ENCODE results near the gene NBEA. TPM values are rescaled to one million over a fixed set of nuclear protein-coding genes. Genes with fewer than 3 reads are reported as not detected.

NBEA gene
- polyA plus RNA-seq, 1 experiment, result 1.3 TPM

GRCh38 chr13:35714121-35714520 lies 772.1 kb downstream of the NBEA start:
- no peak for DNase-seq (ENCODE audit: low read depth, low spot score)
- peaks cover 2% of the 10 kb centered on the region for H3K27me3 ChIP-seq (ENCODE audit: control insufficient read depth, insufficient read depth, low read length)
- H3K27ac ChIP-seq (ENCODE audit: low read depth, low read length), result no peak overlapping the region
- H3K9me3 ChIP-seq (ENCODE audit: control insufficient read depth, insufficient read depth, low read length), result no peaks in the 10 kb centered on the region
- ChIA-PET POLR2A (no interaction called here), CTCF (interaction anchor here (0.9 to 11.9 kb wide), 3 partner anchors 9 to 550 kb away, joined by 3 to 234 read pairs (median 17); no protein-coding TSS in a partner anchor)
- no peak for TF ChIP-seq CTCF (IDR thresholded peaks at IDR 0.05; ENCODE audit: low read depth, low read length)
- no peak overlapping the region for H3K4me3 ChIP-seq (ENCODE audit: low read depth, low read length)

DNA sequence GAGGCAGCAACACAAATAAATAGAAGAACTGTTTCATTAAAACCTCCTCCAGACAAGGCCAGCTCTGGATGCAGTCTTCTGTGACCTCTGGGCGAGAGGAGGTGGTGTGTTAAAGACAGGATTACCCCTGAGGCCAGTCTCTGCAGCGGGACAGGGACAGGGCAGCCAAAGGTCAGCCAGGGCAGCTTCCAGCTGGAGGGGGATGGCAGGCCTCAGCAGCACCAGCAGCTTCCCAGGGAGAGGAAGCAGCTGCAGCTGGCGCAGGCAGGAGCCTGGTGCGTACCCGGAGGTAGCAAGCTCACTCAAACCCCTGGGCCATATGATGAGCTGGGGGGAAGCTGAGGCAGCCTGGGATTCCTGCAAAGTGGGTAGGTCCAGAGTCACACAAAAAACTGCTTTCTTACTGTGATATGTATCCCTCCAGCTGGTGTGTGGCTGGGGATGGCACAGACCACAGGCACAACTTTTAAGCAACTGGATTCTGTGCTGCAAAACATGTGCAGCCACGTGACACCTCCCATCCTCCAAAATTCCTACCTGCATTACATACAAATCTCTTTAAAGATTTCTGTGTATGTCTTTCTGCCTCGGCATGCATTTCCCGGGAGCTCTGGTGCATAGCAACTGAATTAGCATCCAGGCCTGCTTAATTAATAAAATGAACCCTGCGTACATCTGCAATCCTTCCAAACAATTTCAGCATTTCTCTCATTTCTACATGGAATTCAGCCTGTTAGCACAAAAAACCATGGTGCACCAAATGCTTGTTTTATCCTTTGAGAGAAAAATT lies 772.7 kb downstream of the NBEA start:
- H3K27me3 ChIP-seq (ENCODE audit: control insufficient read depth, insufficient read depth, low read length), result peaks cover 2% of the 10 kb centered on the region
- H3K4me3 ChIP-seq (ENCODE audit: low read depth, low read length), result no peak overlapping the region
- no peak overlapping the region for H3K27ac ChIP-seq (ENCODE audit: low read depth, low read length)
- TF ChIP-seq CTCF (IDR thresholded peaks at IDR 0.05; ENCODE audit: low read depth, low read length), result no peak
- ChIA-PET CTCF (interaction anchor here (0.9 to 11.9 kb wide), 4 partner anchors 8 to 551 kb away, joined by 3 to 234 read pairs (median 10); no protein-coding TSS in a partner anchor), POLR2A (no interaction called here)
- no peak for DNase-seq (ENCODE audit: low read depth, low spot score)
- H3K9me3 ChIP-seq (ENCODE audit: control insufficient read depth, insufficient read depth, low read length), result no peaks in the 10 kb centered on the region

- ChIA-PET CTCF (interaction anchor here (11.9 kb wide), 1 partner anchor 87 kb away, joined by 234 read pairs; no protein-coding TSS in a partner anchor), POLR2A (interaction anchor here (0.6 to 0.7 kb wide), 2 partner anchors 15 to 208 kb away, joined by 3 to 4 read pairs; no protein-coding TSS in a partner anchor)
- H3K4me3 ChIP-seq (ENCODE audit: low read depth, low read length), result no peak overlapping the region
- no peak for DNase-seq (ENCODE audit: low read depth, low spot score)
- H3K9me3 ChIP-seq (ENCODE audit: control insufficient read depth, insufficient read depth, low read length), result no peaks in the 10 kb centered on the region
- no peak overlapping the region for H3K27ac ChIP-seq (ENCODE audit: low read depth, low read length)
- no peak for TF ChIP-seq CTCF (IDR thresholded peaks at IDR 0.05; ENCODE audit: low read depth, low read length)
- no peaks in the 10 kb centered on the region for H3K27me3 ChIP-seq (ENCODE audit: control insufficient read depth, insufficient read depth, low read length)
Observed at GRCh38 chr13:35716186-35716585, 774.1 kb downstream of the NBEA start.

- Histone ChIP-seq H3K9me3 (ENCODE audit: control insufficient read depth, insufficient read depth, low read length) (no peaks in the 10 kb centered on the region), H3K27me3 (ENCODE audit: control insufficient read depth, insufficient read depth, low read length) (no peaks in the 10 kb centered on the region), H3K4me3 (ENCODE audit: low read depth, low read length) (no peak overlapping the region), H3K27ac (ENCODE audit: low read depth, low read length) (no peak overlapping the region)
- ChIA-PET POLR2A (interaction anchor here (0.6 kb wide), 1 partner anchor 207 kb away, joined by 4 read pairs; no protein-coding TSS in a partner anchor), CTCF (interaction anchor here (11.9 kb wide), 1 partner anchor 88 kb away, joined by 234 read pairs; no protein-coding TSS in a partner anchor)
- no peak for TF ChIP-seq CTCF (IDR thresholded peaks at IDR 0.05; ENCODE audit: low read depth, low read length)
- DNase-seq (ENCODE audit: low read depth, low spot score), result no peak
Observed at GRCh38 chr13:35716729-35717128, 774.7 kb downstream of the NBEA start.

GRCh38 chr13:35718084-35718483 lies 776.0 kb downstream of the NBEA start:
- CTCF ChIA-PET, result interaction anchor here (0.5 to 11.9 kb wide), 3 partner anchors 76 to 148 kb away, joined by 3 to 234 read pairs (median 3); no protein-coding TSS in a partner anchor
- POLR2A ChIA-PET, result no interaction called here

More at GRCh38 chr13:35718084-35718483, 776.0 kb downstream of the NBEA start:
- Histone ChIP-seq H3K27ac (ENCODE audit: low read depth, low read length) (no peak overlapping the region), H3K9me3 (ENCODE audit: control insufficient read depth, insufficient read depth, low read length) (no peaks in the 10 kb centered on the region), H3K27me3 (ENCODE audit: control insufficient read depth, insufficient read depth, low read length) (no peaks in the 10 kb centered on the region), H3K4me3 (ENCODE audit: low read depth, low read length) (no peak overlapping the region)
- TF ChIP-seq CTCF (IDR thresholded peaks at IDR 0.05; ENCODE audit: low read depth, low read length), result no peak
- no peak for DNase-seq (ENCODE audit: low read depth, low spot score)

Data from AG04450 (cell line).